AML-193 (cell line): ENCODE results near the gene SLC38A1.

ENCODE experiments used
- DNase-seq, 2 experiments: peaks; one replicate each; lab custom pipeline; 2025; lab: John Stamatoyannopoulos, UW

SLC38A1 gene

DNA sequence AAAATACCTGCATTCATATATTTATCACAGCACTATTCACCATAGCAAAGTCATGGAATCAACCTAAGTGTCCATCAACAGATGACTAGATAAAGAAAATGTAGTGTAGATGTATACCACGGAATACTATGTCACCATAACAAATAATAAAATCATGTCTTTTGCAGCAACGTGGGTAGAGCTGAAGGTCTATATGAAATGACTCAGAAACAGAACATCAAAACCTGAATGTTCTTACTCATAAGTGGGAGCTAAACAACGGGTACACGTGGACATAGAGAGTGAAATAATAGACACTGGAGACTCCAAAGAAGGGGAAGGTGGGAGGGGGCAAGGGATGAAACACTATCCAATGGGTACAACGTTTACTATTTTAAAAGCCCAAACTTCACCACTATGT lies 37.9 kb downstream of the SLC38A1 start:
- DNase-seq = no peak

DNA sequence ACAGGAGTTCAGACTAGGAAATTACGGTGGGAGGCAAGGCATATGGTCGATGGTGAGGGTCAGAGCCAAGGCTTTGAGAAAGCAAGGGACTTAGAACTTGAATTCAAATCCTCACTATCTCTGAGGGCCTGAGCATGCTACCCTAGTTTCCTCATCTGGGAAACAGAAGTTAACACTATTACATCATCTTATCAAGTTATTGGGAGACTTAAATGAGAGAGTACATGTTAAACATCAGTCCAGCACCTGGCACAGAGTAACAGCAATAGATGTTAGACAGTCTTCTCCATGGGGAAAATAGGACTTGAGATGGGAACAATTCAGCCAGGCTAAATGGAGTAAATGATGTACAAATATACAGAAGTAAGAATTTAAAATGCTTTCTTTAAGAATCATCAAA lies 38.5 kb downstream of the SLC38A1 start:
- peak; percentile 34 to 47 for DNase-seq

DNA sequence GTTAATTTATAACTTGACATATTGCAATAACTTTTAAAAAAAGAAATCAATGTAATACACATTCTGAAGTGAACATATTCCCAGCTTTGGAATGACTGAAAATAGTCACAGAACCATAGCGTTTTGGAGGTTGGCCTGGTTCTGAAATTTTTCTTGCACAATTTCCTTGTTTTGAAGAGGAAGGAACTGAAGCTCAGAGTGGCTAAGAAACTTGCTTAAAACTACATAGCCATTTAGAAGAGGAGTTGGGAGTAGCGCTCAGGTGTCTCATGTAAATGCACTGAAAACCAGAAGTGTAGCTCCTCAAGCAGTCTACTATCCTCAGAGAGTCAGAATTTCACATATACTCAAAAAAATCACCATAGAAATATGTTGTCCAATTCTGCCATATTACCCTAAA lies 41.2 kb downstream of the SLC38A1 start:
- DNase-seq = peak; percentile 22 to 38

DNA sequence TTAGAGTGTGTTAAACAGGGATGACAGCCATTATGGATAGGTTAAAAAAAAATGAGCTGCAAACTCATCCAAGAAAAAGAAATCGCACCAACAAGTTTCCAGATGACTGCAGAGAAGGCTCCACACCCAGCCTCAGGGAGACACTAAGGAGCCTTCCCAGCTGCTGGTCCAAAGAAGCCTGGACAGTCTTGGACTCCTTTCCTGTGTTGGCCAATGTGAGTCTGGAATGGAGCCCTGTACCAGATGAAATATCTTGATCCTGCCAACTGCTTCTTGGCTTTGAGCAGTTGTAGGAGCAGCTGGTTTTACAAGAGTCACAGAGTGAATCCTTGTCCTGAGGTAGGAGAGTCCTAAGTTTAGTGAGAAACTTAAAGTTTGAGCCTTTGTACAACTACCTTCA lies 44.5 kb downstream of the SLC38A1 start:
- DNase-seq = no peak

DNA sequence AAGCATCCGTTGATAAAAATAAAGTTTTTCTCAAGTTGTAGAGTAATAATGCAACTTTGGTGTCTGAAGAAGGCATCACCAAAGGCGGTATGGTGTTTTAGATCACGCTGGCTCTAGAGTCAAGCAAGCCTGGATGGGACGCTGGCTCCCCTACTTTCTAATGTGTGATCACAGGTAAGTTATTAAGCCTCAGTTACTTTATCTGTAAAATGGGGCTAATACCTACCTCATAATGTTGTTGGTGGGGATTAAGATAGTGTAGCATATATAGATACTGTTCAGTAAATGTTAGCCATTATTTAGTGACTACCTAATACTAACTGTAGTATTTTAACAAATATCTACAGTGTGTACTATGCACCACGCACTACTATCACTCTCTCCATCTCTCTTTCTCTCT lies 45.8 kb downstream of the SLC38A1 start:
- DNase-seq = no peak

DNA sequence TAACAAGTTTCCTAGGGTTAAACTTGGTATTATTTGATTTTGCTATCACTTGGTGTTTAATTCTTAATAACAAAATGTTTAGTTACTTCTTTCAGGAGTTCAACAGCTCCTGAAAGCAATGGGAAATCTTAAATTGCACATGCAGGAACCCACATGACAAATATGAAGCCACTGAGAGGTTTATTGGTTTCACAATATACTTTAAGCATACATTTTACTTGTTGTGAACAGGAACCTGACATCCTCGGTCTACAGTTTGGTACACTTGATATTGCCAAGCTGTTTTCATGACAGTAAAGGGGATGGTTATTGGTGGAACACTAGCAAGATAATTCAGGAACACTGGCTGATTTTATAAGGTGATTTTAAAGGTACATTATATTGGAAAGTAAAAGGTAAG lies 46.2 kb downstream of the SLC38A1 start:
- DNase-seq = no peak

DNA sequence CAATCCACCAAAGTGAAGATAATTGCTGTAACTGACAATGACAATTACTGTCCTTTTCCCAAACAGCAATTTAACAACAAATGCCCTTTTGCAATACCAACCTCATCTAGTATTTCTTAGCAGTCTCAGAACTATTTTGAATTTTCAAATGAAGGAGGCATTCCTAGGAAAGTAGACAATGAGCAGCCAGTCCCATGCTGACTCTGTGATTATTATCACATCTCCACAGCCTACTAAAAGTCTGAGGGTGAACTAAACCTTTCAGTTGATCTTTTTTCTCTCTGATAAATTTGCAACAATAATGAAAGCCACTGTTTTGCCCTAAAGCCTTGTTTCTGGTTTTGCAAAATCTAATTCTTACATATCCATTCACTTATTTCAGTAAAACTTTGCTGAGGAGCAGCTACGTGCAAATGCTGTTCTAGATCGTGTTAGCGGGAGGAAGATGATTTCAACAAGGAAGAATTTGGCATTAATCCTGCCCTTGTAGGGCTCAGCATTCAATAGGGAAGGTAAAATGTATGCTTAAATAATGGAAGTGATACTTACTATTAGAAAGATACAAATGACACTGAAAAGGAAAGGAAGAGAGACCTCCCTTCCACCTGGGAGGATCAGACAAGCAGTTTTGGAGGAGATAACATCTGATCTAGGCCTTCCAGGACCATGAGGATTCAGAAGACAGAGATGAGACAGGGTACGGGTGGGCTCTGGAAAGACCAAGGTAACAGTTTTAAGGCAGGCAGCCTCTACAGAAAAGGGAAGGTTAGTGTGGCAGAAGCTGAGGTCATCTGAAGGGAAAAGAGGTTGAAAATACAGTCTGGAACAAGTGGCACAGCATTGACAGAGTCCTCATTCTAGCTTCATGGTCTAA lies 47.4 kb downstream of the SLC38A1 start:
- DNase-seq = no peak

DNA sequence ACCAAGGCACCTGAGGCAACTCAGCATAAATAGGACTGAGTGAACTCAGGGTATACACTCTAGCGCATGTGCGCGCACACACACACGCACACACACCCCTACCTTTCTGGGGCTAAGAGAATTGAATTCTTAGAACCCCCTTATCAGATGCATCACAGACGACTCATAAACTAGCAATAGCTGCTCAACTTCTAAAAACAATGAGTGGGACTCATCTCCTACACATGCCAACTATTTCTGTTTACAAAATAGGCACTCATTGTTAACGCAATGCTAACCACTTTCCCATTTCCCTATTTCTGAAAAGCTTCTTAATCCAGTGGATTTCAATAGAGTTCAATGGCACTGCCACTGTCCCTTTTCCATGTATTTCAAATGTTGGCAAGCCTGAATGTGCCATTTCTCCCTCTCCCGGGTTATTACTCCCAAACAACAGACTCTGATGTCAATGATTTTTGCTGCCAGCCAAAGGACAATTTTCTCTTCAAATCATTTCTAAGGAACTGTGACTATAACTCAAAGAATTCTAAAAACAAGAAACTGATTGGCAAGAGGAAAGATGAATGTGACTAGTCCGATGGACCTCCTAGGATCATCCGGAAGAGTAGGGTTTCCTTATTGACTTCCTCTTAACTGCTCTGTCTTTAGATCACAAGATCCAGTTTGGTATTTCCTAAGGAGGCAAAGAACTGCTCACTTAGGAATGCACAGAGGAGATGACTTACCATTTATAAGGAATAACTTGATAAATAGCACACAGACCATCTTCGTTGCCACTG lies 48.8 kb downstream of the SLC38A1 start:
- peak; percentile 25 for DNase-seq

DNA sequence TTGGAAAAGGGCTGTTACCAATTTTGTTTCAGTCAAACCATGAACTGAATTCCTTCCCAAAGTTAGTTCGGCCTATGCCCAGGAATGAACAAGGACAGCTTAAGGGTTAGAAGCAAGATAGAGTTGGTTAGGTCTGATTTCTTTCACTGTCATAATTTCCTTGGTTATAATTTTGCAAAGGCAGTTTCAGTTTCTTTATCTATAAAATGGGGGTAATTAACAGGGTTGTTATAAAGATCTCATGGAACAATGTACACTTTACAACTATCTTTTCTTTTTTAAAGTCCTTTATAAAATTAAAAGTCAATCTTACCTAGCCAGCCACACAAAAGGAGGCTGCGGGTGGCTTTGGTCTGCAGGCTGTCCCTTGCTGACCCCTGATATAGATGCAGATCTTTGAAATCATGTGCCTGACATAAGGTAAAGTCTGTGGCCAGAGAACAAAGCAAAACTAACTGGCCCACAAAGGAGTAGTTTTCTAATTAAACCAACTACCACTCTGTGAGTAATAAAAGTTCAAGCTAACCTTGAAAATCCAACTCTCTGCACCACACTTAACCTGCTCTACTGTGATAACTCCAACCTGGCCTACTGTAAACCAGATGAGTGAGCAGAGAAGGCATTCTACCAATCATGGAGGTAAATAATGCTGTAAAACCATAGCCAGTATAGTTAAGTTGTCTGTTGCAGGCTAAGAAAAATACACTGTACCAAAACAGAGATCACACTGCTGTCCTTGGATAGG lies 49.5 kb downstream of the SLC38A1 start:
- DNase-seq = no peak

DNA sequence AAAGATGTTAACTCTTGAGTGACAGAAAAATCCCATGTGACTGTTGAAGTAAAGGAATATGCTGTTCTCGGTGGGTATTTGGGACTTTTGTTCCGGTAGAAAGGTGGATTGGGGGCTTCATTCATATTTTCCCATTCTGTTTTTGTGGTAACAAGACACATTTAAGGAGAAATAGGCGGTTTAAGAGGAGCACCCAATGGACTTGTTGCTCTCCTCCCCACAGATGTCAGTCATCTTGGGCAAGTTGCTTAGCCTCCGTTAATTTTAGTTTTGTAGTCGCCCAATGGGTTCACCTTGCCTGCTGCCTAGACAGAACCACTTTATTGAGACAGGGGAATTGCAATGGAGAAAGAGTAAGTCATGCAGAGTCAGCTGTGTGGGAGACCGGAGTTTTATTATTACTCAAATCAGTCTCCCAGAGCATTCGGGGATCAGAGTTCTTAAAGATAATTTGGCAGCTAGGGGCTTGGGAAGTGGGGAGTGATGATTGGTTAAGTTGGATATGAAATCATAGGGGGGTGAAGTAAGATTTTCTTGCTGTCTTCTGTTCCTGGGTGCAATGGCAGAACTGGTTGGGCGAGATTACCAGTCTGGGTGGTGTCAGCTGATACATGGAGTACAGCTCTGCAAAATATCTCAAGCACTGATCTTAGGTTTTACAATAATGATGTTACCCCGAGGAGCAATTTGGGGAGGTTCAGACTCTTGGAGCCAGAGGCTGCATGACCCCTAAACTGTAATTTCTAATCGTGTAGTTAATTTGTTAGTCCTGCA lies 50.3 kb downstream of the SLC38A1 start:
- DNase-seq = no peak

DNA sequence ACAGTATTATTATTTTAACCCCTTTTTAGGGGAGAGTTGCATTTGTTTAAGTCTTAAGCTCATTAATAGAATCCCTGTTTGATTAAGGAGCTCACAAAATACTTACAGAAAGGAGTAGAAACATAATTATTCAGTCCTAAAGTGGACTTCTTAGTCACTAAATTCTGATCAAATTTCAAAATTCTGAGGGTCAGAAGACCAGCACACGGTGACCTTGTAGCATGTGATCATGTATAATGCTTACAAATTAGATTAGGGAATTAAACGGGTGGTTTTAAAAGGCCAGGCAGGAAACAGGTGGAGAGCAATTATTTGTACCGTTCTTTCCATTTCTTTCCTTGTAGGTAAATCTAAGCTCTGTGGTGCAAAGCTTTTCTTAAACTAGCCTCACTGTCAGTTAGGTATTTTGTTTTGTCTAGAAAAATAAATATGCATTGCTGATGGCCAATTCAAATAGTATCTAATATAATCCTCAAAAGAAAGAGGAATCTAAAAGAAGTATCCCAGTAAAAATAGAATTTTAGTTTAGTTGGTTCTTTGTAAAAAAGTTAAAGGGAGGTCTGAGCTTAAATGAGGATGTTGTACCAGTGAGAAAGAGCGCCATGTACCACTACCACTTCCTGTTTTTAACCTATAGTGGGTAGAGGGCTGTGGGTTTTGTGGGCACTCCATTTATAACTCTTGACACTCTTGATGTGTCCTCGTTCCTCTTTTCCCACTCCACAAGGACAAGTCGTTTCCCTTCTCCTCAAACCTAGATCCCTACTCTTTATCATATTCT lies 51.1 kb downstream of the SLC38A1 start:
- peak; percentile 86 to 92 for DNase-seq

DNA sequence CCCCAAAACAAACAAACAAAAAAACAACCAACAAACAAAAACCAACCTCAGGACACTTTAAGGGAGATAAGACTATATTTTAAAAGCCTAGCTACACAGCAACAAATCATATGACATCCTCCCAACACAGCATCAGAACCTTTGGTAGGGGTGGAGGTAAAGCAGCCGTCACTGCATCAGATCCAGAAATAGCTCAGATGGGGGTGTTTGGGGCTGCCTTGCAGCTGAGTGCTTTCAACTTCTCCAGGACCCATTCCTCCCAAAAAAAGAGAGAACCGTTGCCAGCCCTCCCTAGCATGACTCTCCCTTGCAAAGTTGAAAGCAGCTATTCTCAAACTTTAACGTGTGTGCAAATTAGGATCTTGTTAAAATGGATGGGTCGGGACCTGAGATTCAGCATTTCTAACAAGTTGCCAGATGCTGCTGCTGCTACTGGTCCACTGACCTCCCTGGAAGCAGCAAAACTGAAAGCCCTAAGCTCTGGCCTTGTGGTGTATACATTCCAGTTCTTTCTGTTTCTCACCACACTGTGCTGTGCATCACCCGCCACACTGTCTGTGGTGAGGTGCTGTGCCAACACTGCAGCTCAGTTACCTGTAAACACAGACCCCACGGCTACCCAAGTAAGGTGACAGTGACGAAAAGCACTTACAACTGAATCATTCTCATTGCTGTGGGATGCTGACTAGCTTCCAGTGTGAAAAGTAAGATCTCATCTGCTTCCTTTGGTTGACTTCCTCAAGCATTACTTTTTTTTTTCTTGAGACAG lies 54.0 kb downstream of the SLC38A1 start:
- DNase-seq = peak; percentile 17 to 21

DNA sequence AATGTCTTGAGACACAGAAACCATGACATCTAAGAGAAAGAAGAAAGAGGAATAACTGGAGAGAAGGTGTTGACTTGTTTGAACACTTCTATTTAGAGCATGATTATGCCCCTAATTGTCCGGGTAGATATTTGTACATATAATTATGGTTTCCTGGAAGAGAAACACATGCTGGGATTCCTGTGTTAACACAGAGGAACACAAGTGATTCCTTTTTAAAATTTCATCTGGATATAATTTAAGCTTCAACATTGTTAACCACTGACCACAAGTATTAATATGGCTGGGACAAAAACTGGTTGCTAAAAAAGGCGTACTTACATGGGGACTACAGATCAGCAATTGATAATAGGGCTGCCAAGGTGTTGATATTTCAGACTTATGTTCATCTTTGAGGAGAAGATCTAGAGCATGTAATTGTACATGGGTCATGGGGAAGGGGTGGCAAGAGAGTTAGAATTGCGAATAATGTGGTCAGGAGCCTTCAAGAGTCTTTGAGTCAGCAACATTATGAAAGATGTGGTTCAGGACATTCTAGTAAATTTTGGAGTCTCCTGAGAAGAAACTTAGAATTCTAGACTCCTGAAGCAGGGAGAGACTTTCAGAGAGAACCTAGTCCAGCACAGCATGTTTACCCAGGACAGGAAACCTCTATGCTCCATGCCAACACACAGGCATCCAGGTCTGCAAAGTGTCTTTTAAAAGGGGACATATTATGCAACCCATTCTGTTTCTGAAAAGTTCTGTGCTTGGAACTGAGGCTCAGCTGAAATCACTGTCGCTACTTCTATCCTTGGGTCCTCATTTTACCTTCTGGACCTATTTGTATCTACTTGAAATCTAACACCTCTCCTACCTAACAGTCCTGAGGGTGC lies 56.5 kb downstream of the SLC38A1 start:
- DNase-seq = peak; percentile 8 to 10

DNA sequence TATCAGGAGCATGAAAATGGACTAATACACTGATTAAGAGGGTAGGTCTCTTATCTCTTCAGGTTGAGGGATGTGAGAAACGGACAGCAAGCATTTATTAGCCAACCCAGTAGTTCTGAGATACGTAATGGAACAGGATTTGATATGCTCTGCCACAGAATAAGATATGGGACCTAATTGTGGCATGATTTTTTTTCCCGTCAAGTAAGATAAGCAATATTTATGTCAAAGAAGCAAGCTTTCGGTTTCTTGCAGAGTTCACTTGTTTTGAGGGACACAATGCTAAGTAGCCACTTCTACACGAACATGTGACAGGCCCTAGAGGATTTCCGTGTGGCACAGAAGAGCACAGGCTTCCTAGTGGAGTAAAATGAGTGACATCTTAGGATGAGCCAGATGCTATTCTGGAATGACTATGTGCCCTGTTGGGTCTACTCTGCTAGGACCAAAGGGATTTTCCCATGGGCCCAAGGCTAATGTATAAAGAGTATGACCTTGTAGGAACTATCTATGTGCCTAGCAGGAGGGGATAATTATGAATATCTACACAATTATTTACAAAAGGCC lies 57.9 kb downstream of the SLC38A1 start:
- no peak for DNase-seq

DNA sequence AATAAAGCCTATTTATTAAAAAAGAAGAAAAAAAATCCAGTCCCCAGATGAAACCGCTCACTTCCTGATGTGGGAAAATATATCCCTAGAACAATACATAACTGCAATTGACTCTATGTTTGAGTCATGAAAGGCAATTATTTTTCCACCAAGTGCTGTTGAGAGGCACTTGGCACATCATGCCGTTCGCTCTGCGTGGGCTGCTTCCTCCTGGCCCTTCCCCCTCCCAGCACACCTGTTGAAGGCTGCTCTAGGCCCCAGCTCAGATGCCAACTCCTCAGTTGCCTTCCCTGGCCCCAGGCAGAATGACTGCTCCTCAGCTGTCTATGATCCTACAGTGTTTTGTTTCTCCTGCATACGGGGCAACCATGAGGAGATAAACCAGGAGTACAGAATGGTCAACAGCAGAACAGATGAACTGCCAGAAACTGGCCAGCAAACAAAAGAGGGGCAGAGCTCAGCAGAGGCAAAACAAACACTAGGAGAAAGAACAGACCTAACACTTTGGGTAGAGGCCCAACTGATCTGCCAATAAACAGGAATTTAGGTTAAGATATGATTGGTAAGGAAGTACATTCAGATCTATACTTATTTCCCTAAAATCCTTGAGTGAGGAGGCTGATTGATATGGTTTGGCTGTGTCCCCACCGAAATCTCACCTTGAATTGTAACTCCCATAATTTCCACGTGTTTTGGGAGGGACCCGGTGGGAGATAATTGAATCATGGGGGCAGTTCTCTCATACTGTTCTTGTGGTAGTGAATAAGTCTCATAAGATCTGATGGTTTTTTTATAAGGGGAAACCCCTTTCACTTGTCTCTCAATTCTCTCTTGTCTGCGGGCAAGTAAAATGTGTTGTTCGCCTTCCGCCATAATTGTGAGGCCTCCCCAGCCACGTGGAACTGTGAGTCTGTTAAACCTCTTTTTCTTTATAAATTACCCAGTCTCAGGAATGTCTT lies 58.6 kb downstream of the SLC38A1 start:
- DNase-seq = no peak

DNA sequence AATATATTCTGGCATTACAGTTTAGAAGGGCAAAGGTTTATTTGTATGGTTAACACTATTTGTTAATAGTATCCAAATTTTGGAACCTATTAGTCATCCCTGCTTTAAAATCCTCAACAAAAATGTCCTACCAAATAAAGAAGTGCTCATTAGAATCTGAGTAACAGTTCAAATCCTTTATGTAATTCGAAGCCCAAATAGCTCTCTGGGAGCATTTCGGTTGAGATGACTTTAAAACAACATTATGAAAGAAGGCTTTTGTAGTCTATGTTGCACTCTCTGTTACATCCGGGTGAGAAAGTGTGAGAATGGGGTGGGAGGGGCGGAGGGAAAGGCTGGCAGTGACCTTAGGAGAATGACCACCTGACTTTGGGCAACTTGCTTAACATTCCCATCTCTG lies 59.7 kb downstream of the SLC38A1 start:
- no peak for DNase-seq

DNA sequence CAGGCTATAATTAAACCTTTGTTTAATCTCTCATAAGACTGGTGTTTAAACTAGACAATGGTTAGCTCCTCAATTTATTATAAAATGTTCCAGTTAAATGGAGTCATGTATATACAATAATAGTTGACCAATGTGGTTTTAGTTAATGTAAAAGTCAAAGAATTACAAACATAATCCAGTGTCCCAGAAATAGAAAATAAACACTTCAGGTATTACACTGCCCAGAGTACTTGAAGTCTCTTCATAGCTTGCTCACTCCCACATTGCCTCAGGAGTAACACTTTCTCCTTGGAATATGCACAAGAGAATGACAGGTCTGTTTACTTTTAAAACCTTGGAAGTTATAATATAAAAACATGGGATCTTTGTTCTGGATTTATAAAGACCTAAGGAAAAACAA lies 60.5 kb downstream of the SLC38A1 start:
- DNase-seq = no peak

DNA sequence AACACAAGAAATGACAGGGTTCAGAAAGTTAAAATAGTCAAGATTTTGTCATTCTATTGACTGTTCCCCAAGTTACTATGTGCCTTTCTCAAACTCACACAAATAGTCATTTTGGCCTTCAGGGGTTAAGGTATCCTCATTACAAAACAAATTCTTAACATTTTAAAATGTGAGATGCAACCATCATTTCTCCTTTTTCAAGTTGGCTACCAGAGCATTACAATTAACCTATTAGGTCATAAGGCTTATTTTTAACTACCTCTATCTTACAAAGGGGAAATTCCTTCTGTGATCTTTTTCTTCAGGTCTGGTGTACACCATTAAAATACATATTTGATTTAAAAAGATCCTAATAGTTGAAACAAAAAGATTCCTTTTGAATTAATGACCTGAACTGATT lies 61.2 kb downstream of the SLC38A1 start:
- DNase-seq = no peak
